DMS79 treated with DMSO at 0.1 percent for 48 hours (cell line): ENCODE measurements around the gene SMC1A.
"Not testable (repeated sequence)": the region's sequence is repeated elsewhere in the genome, so short reads cannot be mapped to it uniquely, and the experiment has no call there.

ENCODE experiments used
- DNase-seq: peaks from one replicate; lab custom pipeline; 2025; lab: John Stamatoyannopoulos, UW

SMC1A gene

GRCh38 chrX:53422086-53422860 is at the start of gene SMC1A:
Gene SMC1A (minus strand): TSS chrX:53422654. CDS start chrX:53422600, 54 bp downstream.
- peak; percentile 78 for DNase-seq

- no peak for DNase-seq
These were observed 48.9 kb upstream of the SMC1A start for GRCh38 chrX:53471346-53471745.

- DNase-seq, result not testable (repeated sequence)
These were observed 46.2 kb upstream of the SMC1A start for GRCh38 chrX:53468659-53469058.

- no peak for DNase-seq
These were observed 35.6 kb upstream of the SMC1A start for GRCh38 chrX:53458082-53458481.

GRCh38 chrX:53456254-53456653 is 33.8 kb upstream of the SMC1A start:
- DNase-seq, result no peak

GRCh38 chrX:53452812-53453211 is 30.4 kb upstream of the SMC1A start:
- DNase-seq, result no peak

- no peak for DNase-seq
These were observed 27.2 kb upstream of the SMC1A start for GRCh38 chrX:53449632-53450031.

GRCh38 chrX:53447441-53447840 is 25.0 kb upstream of the SMC1A start:
- DNase-seq, result no peak

GRCh38 chrX:53445977-53446376 is 23.5 kb upstream of the SMC1A start:
- no peak for DNase-seq

- no peak for DNase-seq
These were observed 19.8 kb upstream of the SMC1A start for GRCh38 chrX:53442322-53442631.

- peak; percentile 63 for DNase-seq
These were observed 19.3 kb upstream of the SMC1A start for GRCh38 chrX:53441531-53442321.

GRCh38 chrX:53440621-53441517 is 18.4 kb upstream of the SMC1A start:
- DNase-seq, result peak; percentile 29

GRCh38 chrX:53440101-53440500 is 17.6 kb upstream of the SMC1A start:
- DNase-seq, result no peak

- DNase-seq, result no peak
These were observed 16.4 kb upstream of the SMC1A start for GRCh38 chrX:53438832-53439230.

- DNase-seq, result peak; percentile 30
These were observed 15.8 kb upstream of the SMC1A start for GRCh38 chrX:53438174-53438831.

- no peak for DNase-seq
These were observed 14.8 kb upstream of the SMC1A start for GRCh38 chrX:53437206-53437605.

- peak; percentile 13 for DNase-seq
These were observed 13.5 kb upstream of the SMC1A start for GRCh38 chrX:53435997-53436396.

- DNase-seq, result peak; percentile 74
These were observed 11.5 kb upstream of the SMC1A start, which contains the start of gene HSD17B10 for GRCh38 chrX:53433651-53434639. Gene HSD17B10 (minus strand): TSS chrX:53434370. CDS start chrX:53434345, 25 bp downstream.

GRCh38 chrX:53430231-53430630 is 7.8 kb upstream of the SMC1A start:
- no peak for DNase-seq

GRCh38 chrX:53429755-53430154 is 7.3 kb upstream of the SMC1A start:
- DNase-seq, result no peak
